ENCODE measurements around the gene CACUL1. TPM values are rescaled to one million over a fixed set of nuclear protein-coding genes. Genes with fewer than 3 reads are reported as not detected.
A peak's percentile ranks its signal among the peaks of the same experiment; 100 is the strongest.

Gene CACUL1
- polyA plus RNA-seq, 3 donors from 2014 or later, result 23.8 to 41.4 (median 25.8) TPM

GRCh38 chr10:118735294-118735693, 19.5 kb downstream of the CACUL1 start:
- DNase-seq, result no peak
- H3K36me3 Mint-ChIP-seq, result no peaks in the 10 kb centered on the region
- H3K9me3 Mint-ChIP-seq, result no peaks in the 10 kb centered on the region
- peak overlapping the region in 1 of 6 donors; percentile 10 for H3K27ac Mint-ChIP-seq
- H3K4me1 Mint-ChIP-seq, result peaks cover 69 to 86% of the 10 kb centered on the region in 2 donors
- H3K27me3 Mint-ChIP-seq (ENCODE audit: low read depth in 3 of 3), result peaks cover 0 to 4% (median 2%) of the 10 kb centered on the region in 3 donors
- H3K4me3 Mint-ChIP-seq, result no peak overlapping the region

DNA sequence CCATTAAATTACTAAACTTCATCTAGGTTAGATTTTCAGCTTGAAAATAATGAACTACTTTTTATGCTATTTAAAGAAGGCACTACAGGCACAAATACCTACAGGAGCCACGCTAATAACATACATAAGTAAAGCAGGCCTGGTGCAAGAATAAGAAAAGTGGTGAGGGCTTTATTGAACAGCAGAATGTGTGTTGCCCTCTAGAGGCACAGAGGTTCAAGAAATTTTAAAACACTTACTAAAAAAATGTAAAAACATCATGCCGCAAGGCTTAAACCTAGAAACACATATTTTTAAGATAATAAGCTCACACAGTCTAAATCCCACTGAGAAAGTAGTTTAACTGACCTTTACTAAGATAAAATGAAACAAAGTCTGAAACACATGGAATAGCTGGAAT, 20.3 kb downstream of the CACUL1 start:
- DNase-seq, result no peak
- H3K4me1 Mint-ChIP-seq, result peaks cover 74 to 91% of the 10 kb centered on the region in 2 donors
- H3K27me3 Mint-ChIP-seq (ENCODE audit: low read depth in 3 of 3), result peaks cover 0 to 4% (median 2%) of the 10 kb centered on the region in 3 donors
- no peaks in the 10 kb centered on the region for H3K9me3 Mint-ChIP-seq
- peak overlapping the region in 1 of 6 donors; percentile 22 for H3K27ac Mint-ChIP-seq
- no peak overlapping the region for H3K4me3 Mint-ChIP-seq
- H3K36me3 Mint-ChIP-seq, result no peaks in the 10 kb centered on the region

DNA sequence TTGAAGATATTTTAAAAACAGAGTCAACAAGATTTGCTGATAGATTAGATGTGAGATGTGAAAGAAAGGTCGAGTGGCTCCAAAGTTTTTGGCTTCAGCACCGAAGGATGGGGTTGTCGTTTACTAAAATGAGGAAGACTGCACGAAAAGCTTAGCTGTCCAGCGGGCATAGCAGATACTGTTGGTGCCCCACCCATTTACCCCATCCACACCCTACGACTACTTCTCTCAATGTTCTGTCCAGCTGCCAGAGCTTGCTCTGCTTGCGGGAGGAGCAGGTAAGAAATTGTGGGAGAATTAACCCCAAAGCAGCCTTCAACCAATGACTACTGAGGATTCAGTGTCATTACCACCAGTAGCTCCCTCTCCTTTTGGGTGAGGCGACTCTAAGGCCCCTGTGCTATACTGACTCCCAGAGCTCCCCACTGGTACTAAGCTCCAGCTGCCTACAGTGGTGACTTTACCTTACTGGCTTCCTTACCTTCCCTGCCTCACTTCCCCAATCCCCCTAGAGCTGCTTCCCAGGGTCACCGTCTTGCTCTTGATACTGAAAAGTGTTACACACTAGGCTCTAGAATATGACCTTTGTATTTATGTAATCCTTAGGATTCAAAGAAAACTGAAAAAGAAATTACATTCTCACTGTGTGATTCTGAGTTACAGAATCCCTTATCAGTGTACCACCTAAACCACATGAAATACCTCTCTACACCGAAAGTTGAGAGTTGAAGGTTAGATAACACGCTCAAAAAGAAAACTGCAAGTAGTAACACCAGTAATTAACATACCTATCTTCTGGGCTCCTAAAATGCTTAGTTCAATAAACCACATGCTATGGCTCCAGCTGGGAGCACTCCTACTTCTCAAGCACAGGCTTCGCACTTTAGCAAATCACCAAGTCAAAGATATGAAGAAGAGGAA, 22.3 kb downstream of the CACUL1 start:
- Mint-ChIP-seq H3K9me3 (no peaks in the 10 kb centered on the region), H3K4me1 (peaks cover 77 to 84% of the 10 kb centered on the region in 2 donors), H3K4me3 (peak overlapping the region; percentile 46 to 78 (median 52)), H3K27me3 (ENCODE audit: low read depth in 3 of 3) (peaks cover 0 to 2% (median 2%) of the 10 kb centered on the region in 3 donors), H3K36me3 (peaks cover 0 to 3% (median 0%) of the 10 kb centered on the region in 3 donors), H3K27ac (peak overlapping the region; percentile 60 to 84 (median 77))
- peak in 2 of 3 donors; percentile 4 to 14 for DNase-seq

GRCh38 chr10:118730756-118731456, 23.9 kb downstream of the CACUL1 start:
- no peaks in the 10 kb centered on the region for H3K9me3 Mint-ChIP-seq
- peaks cover 0 to 9% (median 2%) of the 10 kb centered on the region in 3 donors for H3K36me3 Mint-ChIP-seq
- peak overlapping the region; percentile 8 to 42 (median 27) for H3K4me3 Mint-ChIP-seq
- peak overlapping the region; percentile 78 to 91 (median 88) for H3K27ac Mint-ChIP-seq
- peaks cover 0 to 2% (median 2%) of the 10 kb centered on the region in 3 donors for H3K27me3 Mint-ChIP-seq (ENCODE audit: low read depth in 3 of 3)
- H3K4me1 Mint-ChIP-seq, result peaks cover 74 to 78% of the 10 kb centered on the region in 2 donors
- DNase-seq, result no peak

DNA sequence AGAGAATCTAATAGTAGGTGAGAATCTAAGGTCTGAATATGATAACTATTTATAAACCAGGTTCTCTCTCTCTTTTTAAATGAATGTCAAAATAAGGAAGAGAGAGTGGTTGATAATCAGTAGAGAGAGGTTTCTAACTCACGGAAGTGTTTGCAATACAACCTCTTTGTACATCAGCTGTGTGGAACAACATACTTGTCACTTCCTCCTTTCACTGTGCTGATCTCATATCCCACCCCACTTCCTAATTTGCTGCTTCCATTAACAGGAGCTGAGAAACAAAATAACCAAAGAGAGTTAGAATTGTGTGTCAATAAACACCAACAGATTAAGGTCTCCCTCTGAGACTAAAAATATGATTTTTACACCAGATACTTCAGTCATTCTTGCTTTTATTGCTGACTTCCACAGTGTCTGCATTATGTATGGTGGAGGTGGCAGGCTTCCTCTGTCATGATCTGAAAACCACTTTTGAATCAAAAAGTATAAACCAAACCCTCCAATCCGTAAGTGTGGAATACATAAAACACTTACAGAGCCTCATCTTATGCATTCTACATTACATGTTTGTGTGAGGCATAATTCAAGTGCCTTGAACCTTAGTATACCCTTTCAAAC, 25.0 kb downstream of the CACUL1 start:
- Mint-ChIP-seq H3K27me3 (ENCODE audit: low read depth in 3 of 3) (peaks cover 0 to 2% (median 2%) of the 10 kb centered on the region in 3 donors), H3K4me3 (peak overlapping the region; percentile 18 to 73 (median 68)), H3K9me3 (no peaks in the 10 kb centered on the region), H3K4me1 (peaks cover 65 to 69% of the 10 kb centered on the region in 2 donors), H3K36me3 (peaks cover 0 to 11% (median 3%) of the 10 kb centered on the region in 3 donors), H3K27ac (peak overlapping the region; percentile 84 to 90 (median 88))
- peak; percentile 24 to 40 (median 30) for DNase-seq

DNA sequence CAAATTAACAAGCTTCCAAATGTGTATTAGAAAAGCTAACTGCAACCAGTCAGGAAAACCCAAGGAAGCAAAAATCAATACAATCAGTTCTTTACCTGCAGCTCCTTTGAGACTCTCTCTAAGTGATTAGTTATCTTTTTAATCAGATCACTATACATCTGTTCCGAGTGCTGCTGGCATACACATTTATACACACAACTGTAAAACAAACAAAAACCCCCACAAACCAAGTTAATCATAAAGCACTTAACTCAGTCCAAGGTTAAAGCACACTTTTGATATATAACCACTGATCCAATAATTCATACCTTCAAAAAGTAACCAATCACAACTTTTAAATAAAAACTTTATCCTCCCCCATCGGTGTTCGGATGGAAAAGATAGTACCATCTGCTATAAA, 25.6 kb downstream of the CACUL1 start:
- H3K36me3 Mint-ChIP-seq, result peaks cover 0 to 11% (median 3%) of the 10 kb centered on the region in 3 donors
- H3K27ac Mint-ChIP-seq, result peak overlapping the region; percentile 84 to 90 (median 88)
- H3K27me3 Mint-ChIP-seq (ENCODE audit: low read depth in 3 of 3), result peaks cover 0 to 2% (median 2%) of the 10 kb centered on the region in 3 donors
- peaks cover 62 to 65% of the 10 kb centered on the region in 2 donors for H3K4me1 Mint-ChIP-seq
- DNase-seq, result no peak
- no peaks in the 10 kb centered on the region for H3K9me3 Mint-ChIP-seq
- H3K4me3 Mint-ChIP-seq, result peak overlapping the region; percentile 18 to 73 (median 68)

GRCh38 chr10:118725886-118726500, 28.8 kb downstream of the CACUL1 start:
- no peak overlapping the region for H3K27ac Mint-ChIP-seq
- no peak overlapping the region for H3K4me3 Mint-ChIP-seq
- peaks cover 0 to 2% (median 0%) of the 10 kb centered on the region in 3 donors for H3K27me3 Mint-ChIP-seq (ENCODE audit: low read depth in 3 of 3)
- H3K36me3 Mint-ChIP-seq, result peaks cover 0 to 11% (median 3%) of the 10 kb centered on the region in 3 donors
- H3K9me3 Mint-ChIP-seq, result no peaks in the 10 kb centered on the region
- H3K4me1 Mint-ChIP-seq, result peaks cover 33 to 35% of the 10 kb centered on the region in 2 donors
- DNase-seq, result no peak

DNA sequence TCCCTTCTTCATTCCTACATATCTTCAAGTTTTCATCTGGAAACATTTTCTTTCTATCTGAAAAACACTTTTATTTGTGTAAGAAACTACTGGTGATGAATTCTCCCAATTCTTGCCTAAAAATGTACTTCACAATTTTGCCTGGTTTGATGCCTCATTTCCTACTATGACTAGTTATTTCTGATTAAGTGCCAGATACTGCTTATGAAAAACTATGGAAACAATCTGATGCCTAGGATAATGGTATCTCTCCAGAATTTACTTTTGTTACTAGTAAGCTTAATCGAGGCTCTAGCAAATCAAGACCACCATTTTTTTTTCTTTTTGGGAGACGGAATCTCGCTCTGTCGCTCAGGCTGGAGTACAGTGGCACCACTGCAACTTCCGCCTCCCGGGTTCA, 31.3 kb downstream of the CACUL1 start:
- peaks cover 11 to 14% of the 10 kb centered on the region in 2 donors for H3K4me1 Mint-ChIP-seq
- peaks cover 0 to 11% (median 3%) of the 10 kb centered on the region in 3 donors for H3K36me3 Mint-ChIP-seq
- no peaks in the 10 kb centered on the region for H3K9me3 Mint-ChIP-seq
- no peak for DNase-seq
- H3K4me3 Mint-ChIP-seq, result no peak overlapping the region
- no peaks in the 10 kb centered on the region for H3K27me3 Mint-ChIP-seq (ENCODE audit: low read depth in 3 of 3)
- peak overlapping the region in 1 of 6 donors; percentile 6 for H3K27ac Mint-ChIP-seq

DNA sequence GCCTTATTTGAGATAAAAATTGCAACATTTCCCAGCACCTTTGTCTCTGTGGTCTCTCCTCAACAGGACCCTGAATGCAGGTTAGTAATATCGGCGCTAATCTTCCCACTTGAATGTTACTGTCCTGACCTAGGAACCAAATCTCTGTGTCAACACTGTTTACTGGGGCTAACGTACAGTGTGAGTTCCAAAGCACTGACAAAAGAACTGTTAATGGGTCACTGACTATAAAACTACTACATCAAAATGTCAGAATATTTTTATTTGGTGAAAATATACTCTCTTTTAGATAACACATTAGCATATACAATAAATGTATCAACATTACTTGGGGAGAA, 33.3 kb downstream of the CACUL1 start:
- peaks cover 2 to 7% of the 10 kb centered on the region in 2 donors for H3K4me1 Mint-ChIP-seq
- H3K27ac Mint-ChIP-seq, result no peak overlapping the region
- DNase-seq, result no peak
- no peak overlapping the region for H3K4me3 Mint-ChIP-seq
- H3K9me3 Mint-ChIP-seq, result no peaks in the 10 kb centered on the region
- no peaks in the 10 kb centered on the region for H3K27me3 Mint-ChIP-seq (ENCODE audit: low read depth in 3 of 3)
- peaks cover 0 to 7% (median 3%) of the 10 kb centered on the region in 3 donors for H3K36me3 Mint-ChIP-seq

GRCh38 chr10:118720685-118721538, 33.9 kb downstream of the CACUL1 start:
- no peaks in the 10 kb centered on the region for H3K27me3 Mint-ChIP-seq (ENCODE audit: low read depth in 3 of 3)
- no peaks in the 10 kb centered on the region for H3K9me3 Mint-ChIP-seq
- no peak overlapping the region for H3K27ac Mint-ChIP-seq
- peaks cover 0 to 2% (median 1%) of the 10 kb centered on the region in 3 donors for H3K36me3 Mint-ChIP-seq
- H3K4me3 Mint-ChIP-seq, result no peak overlapping the region
- DNase-seq, result peak; percentile 36 to 50 (median 45)
- H3K4me1 Mint-ChIP-seq, result peaks cover 2% of the 10 kb centered on the region in 2 donors

DNA sequence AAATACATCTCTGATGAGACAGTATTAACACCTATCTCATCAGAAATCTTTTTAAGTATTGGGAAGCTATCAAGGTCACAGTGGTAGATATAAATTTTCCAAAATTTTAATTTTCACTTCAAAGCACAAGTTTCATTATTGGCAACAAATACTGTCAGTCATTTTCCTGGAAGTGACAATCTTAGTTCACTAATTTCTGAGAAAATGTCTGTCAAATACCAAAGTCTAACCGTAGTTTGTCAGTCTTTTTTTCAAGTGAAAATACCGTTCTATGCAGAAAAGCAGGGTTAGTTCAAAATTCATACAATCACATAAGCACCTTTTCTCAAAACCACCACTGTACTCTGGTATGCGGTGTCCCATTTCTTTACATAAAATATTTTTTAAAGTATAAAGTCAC, 40.4 kb downstream of the CACUL1 start:
- Mint-ChIP-seq H3K9me3 (no peaks in the 10 kb centered on the region), H3K27ac (no peak overlapping the region), H3K4me1 (no peaks in the 10 kb centered on the region), H3K27me3 (ENCODE audit: low read depth in 3 of 3) (no peaks in the 10 kb centered on the region), H3K4me3 (no peak overlapping the region), H3K36me3 (no peaks in the 10 kb centered on the region)
- DNase-seq, result no peak

DNA sequence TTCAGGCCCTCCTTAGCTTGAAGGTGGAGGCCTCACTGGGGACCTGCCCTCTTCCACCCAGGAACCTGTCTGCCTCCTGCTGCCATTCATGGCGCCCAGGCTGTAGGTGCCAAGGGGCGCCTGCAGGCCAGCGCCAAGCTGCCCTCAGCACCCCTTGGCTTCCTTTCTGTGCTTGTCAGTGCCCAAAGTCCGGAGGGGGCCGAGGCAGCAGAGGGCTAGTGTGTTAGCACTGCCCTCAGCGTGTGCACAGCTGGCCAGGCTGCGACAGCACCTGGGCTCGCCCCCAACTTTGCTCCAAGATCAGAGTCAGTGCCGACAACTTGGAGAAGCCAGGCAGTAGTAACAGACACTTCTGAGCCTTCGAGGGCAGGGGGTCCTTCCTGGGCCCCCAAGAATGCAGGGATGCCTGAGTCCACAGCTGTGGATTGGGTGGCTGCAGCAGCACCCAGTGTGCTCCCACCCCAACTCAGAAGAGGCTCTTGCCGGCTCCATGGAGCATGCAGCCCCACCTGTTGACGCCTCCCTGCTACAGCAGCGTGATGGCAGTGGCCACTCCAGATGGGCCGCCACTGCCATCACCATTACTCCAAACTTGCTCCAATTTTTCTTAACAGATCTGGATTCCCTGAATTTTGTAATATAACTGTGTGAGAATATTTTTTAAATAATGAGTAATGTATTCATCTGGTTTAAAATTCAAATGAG, 41.7 kb downstream of the CACUL1 start:
- Mint-ChIP-seq H3K4me3 (no peak overlapping the region), H3K9me3 (no peaks in the 10 kb centered on the region), H3K4me1 (no peaks in the 10 kb centered on the region), H3K36me3 (no peaks in the 10 kb centered on the region), H3K27me3 (ENCODE audit: low read depth in 3 of 3) (no peaks in the 10 kb centered on the region), H3K27ac (no peak overlapping the region)
- DNase-seq, result no peak

All from immature natural killer cell (primary cell).